Right atrium auricular region (tissue), 2 donors: ENCODE measurements around the gene MYL4. TPM values are rescaled to one million over a fixed set of nuclear protein-coding genes. Genes with fewer than 3 reads are reported as not detected.

Source experiments
- DNase-seq: peaks from one replicate; pipeline ENCODE4 v3.0.0-alpha.2; 2019; ENCODE audit warnings: low spot score
- H3K27ac ChIP-seq, 2 donors: fragments of 200-600 bp; sonication (generic); 1 replicate in 1 of 2; 2 replicates in 1 of 2; pipeline ENCODE4 v1.5.1; 2016 to 2019
- H3K27me3 ChIP-seq, 2 donors: fragments of 200-600 bp; sonication (generic); one replicate each; pipeline versions ENCODE4 v1.5.1 to v1.6.0; 2017 to 2019
- H3K36me3 ChIP-seq: fragments of 200-600 bp; sonication (generic); one replicate; pipeline ENCODE4 v1.5.1; 2016
- H3K4me1 ChIP-seq, 2 donors: fragments of 200-600 bp; sonication (generic); one replicate each; pipeline versions ENCODE4 v1.5.1 to v1.6.0; 2017 to 2019
- H3K4me3 ChIP-seq, 2 donors: fragments of 200-600 bp; sonication (generic); 1 replicate in 1 of 2; 2 replicates in 1 of 2; pipeline ENCODE4 v1.5.1; 2017 to 2019; ENCODE audit warnings: mild to moderate bottlenecking in 1 of 2, moderate library complexity in 1 of 2
- H3K9me3 ChIP-seq, 2 donors: fragments of 200-600 bp; sonication (generic); one replicate each; pipeline ENCODE4 v1.5.1; 2019
- total RNA-seq, 2 donors: library from RNA; depleted of rRNA; stranded (reverse); fragments of >200 nt; gene quantifications; one replicate each; pipeline ENCODE4 v1.1.0, GENCODE V29; 2016
- TF ChIP-seq, protein P1 (sequence below), 2 donors: fragments of 200-600 bp; sonication (generic); IDR thresholded peaks; one replicate each; pipeline ENCODE4 v1.5.1; 2019; ENCODE audit warnings: antibody characterized with exemption in 2 of 2

MYL4 gene
- total RNA-seq, 2 donors from 2014 or later = 3,895 to 5,829 TPM

- Histone ChIP-seq H3K4me1 (peaks cover 0 to 44% of the 10 kb centered on the region in 2 donors), H3K36me3 (peaks cover 64% of the 10 kb centered on the region), H3K9me3 (no peaks in the 10 kb centered on the region), H3K27ac (peak overlapping the region; percentile 69 to 78), H3K27me3 (no peaks in the 10 kb centered on the region), H3K4me3 (no peak overlapping the region)
- DNase-seq = no peak
- TF ChIP-seq, protein P1, sequence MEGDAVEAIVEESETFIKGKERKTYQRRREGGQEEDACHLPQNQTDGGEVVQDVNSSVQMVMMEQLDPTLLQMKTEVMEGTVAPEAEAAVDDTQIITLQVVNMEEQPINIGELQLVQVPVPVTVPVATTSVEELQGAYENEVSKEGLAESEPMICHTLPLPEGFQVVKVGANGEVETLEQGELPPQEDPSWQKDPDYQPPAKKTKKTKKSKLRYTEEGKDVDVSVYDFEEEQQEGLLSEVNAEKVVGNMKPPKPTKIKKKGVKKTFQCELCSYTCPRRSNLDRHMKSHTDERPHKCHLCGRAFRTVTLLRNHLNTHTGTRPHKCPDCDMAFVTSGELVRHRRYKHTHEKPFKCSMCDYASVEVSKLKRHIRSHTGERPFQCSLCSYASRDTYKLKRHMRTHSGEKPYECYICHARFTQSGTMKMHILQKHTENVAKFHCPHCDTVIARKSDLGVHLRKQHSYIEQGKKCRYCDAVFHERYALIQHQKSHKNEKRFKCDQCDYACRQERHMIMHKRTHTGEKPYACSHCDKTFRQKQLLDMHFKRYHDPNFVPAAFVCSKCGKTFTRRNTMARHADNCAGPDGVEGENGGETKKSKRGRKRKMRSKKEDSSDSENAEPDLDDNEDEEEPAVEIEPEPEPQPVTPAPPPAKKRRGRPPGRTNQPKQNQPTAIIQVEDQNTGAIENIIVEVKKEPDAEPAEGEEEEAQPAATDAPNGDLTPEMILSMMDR (IDR thresholded peaks at IDR 0.05) = no peak
Measured at GRCh38 chr17:47219621-47220475, 10.7 kb downstream of the MYL4 start.

- no peaks in the 10 kb centered on the region for H3K9me3 ChIP-seq
- DNase-seq = no peak
- no peaks in the 10 kb centered on the region for H3K27me3 ChIP-seq
- H3K4me1 ChIP-seq = peaks cover 0 to 50% of the 10 kb centered on the region in 2 donors
- H3K36me3 ChIP-seq = peaks cover 63% of the 10 kb centered on the region
- TF ChIP-seq, protein P1 (IDR thresholded peaks at IDR 0.05) = no peak
- H3K4me3 ChIP-seq = no peak overlapping the region
- peak overlapping the region; percentile 69 to 78 for H3K27ac ChIP-seq
Measured at GRCh38 chr17:47220531-47220999, 11.4 kb downstream of the MYL4 start.

DNA sequence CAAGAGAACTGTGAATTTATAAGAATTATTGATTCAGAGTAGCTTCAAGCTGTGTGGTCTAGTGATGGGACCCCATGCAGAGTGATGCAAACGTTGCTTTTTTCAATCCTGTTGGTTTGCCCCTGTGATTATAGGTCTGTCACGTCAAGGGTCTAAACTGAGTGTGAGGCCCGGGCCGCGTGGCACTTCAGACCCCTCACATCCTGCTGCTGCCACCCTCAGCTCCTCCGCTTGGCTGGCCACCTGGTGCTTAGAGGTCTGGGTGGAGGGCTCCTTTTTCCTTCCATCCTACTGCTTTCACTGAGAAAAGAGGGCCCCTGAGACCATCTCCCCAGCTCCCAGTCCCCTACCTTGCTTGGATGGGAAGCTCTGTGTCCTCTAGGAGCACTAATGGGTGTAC, 12.0 kb downstream of the MYL4 start:
- TF ChIP-seq, protein P1 (IDR thresholded peaks at IDR 0.05) = no peak
- no peak for DNase-seq
- Histone ChIP-seq H3K4me3 (no peak overlapping the region), H3K4me1 (peaks cover 0 to 53% of the 10 kb centered on the region in 2 donors), H3K27ac (peak overlapping the region in 1 of 2 donors; percentile 78), H3K36me3 (peaks cover 57% of the 10 kb centered on the region), H3K27me3 (no peaks in the 10 kb centered on the region), H3K9me3 (no peaks in the 10 kb centered on the region)

GRCh38 chr17:47222047-47222446, 12.9 kb downstream of the MYL4 start:
- H3K27me3 ChIP-seq = no peaks in the 10 kb centered on the region
- H3K9me3 ChIP-seq = no peaks in the 10 kb centered on the region
- peak overlapping the region in 1 of 2 donors; percentile 33 for H3K27ac ChIP-seq
- TF ChIP-seq, protein P1 (IDR thresholded peaks at IDR 0.05) = no peak
- DNase-seq = no peak
- peaks cover 0 to 51% of the 10 kb centered on the region in 2 donors for H3K4me1 ChIP-seq
- no peak overlapping the region for H3K4me3 ChIP-seq
- peaks cover 51% of the 10 kb centered on the region for H3K36me3 ChIP-seq

- no peak for DNase-seq
- H3K9me3 ChIP-seq = no peaks in the 10 kb centered on the region
- TF ChIP-seq, protein P1 (IDR thresholded peaks at IDR 0.05) = no peak
- H3K36me3 ChIP-seq = peaks cover 44% of the 10 kb centered on the region
- no peaks in the 10 kb centered on the region for H3K27me3 ChIP-seq
- H3K4me1 ChIP-seq = peaks cover 0 to 44% of the 10 kb centered on the region in 2 donors
- H3K27ac ChIP-seq = peak overlapping the region; percentile 85 to 87
- H3K4me3 ChIP-seq = no peak overlapping the region
Measured at GRCh38 chr17:47223007-47223406, 13.9 kb downstream of the MYL4 start.
